Natural killer cell (primary cell): ENCODE measurements around the gene SCIMP. TPM values are rescaled to one million over a fixed set of nuclear protein-coding genes. Genes with fewer than 3 reads are reported as not detected.

Experiments
- ATAC-seq, 3 donors: fragments of 150-1000 bp in 2 of 3; fragments of 200-7000 bp in 1 of 3; cut with Tn5 transposase; 1 replicate in 1 of 3; 2 replicates in 2 of 3; pipeline ENCODE4 v1.10.0; 2021; ENCODE audit warnings: mild to moderate bottlenecking in 2 of 3, moderate library complexity in 2 of 3
- DNase-seq, 2 donors: peaks; one replicate each; pipeline versions ENCODE4 v3.0.0 to v3.0.0-alpha.2; 2013 to 2021; ENCODE audit warnings: mixed read lengths in 1 of 2
- H3K27ac ChIP-seq: one replicate; pipeline ENCODE4 v1.5.1; 2013; ENCODE audit warnings: mild to moderate bottlenecking, low read length
- H3K27me3 ChIP-seq: one replicate; pipeline ENCODE4 v1.6.1; 2013; ENCODE audit warnings: low read length; ENCODE audit not compliant: control insufficient read depth, insufficient read depth
- H3K36me3 ChIP-seq: one replicate; pipeline ENCODE4 v1.6.1; 2013; ENCODE audit warnings: low read length; ENCODE audit not compliant: control insufficient read depth, insufficient read depth
- H3K4me1 ChIP-seq: one replicate; pipeline ENCODE4 v1.6.1; 2013; ENCODE audit warnings: low read length; ENCODE audit not compliant: control insufficient read depth, insufficient read depth
- H3K4me3 ChIP-seq: one replicate; pipeline ENCODE4 v1.5.1; 2013; ENCODE audit warnings: low read length
- H3K9me3 ChIP-seq: one replicate; pipeline ENCODE4 v1.6.1; 2013; ENCODE audit warnings: low read length; ENCODE audit not compliant: control insufficient read depth, insufficient read depth
- H3K27ac Mint-ChIP-seq, 2 donors: one replicate each; pipeline ENCODE4 v1.8.0; 2022; ENCODE audit warnings: mild to moderate bottlenecking in 2 of 2, mixed read lengths in 2 of 2, moderate library complexity in 1 of 2
- H3K27me3 Mint-ChIP-seq, 2 donors: one replicate each; pipeline ENCODE4 v1.8.0; 2022; ENCODE audit warnings: low read depth in 2 of 2, mixed read lengths in 2 of 2
- H3K36me3 Mint-ChIP-seq: one replicate; pipeline ENCODE4 v1.8.0; 2022; ENCODE audit warnings: mixed read lengths
- H3K4me1 Mint-ChIP-seq, 2 donors: one replicate each; pipeline ENCODE4 v1.8.0; 2022; ENCODE audit warnings: mixed read lengths in 2 of 2
- H3K4me3 Mint-ChIP-seq: one replicate; pipeline ENCODE4 v1.8.0; 2022; ENCODE audit warnings: mild to moderate bottlenecking, moderate library complexity, mixed read lengths
- H3K9me3 Mint-ChIP-seq, 2 donors: one replicate each; pipeline ENCODE4 v1.8.0; 2022; ENCODE audit warnings: mixed read lengths in 2 of 2
- WGBS: methylation state at CpG from one replicate; pipeline ENCODE4 v1.1.7; 2013; ENCODE audit warnings: missing lambda C conversion rate; ENCODE audit not compliant: insufficient coverage; 5-methylcytosine and 5-hydroxymethylcytosine counted together
- intact Hi-C: fragments of 100-400 bp; cut with micrococcal nuclease; formaldehyde crosslinking; loops from one replicate; pipeline ENCODE4 v1.14.2; 2022
- total RNA-seq, 4 donors: library from RNA; stranded (reverse); fragments of 120-200 nt in 1 of 4; gene quantifications; one replicate each; pipeline versions ENCODE4 v1.2.3 to v1.2.4, GENCODE V29; 2013 to 2022
- TF ChIP-seq, protein P1 (sequence below): fragments of 200-600 bp; IDR thresholded peaks from one replicate; pipeline ENCODE4 v1.8.0; 2022; ENCODE audit warnings: antibody characterized with exemption

Gene SCIMP
- 1 to 10 TPM; 3.9 to 10.0 (median 8.0) TPM for total RNA-seq
- total RNA-seq (2013), result 35.5 TPM

DNA sequence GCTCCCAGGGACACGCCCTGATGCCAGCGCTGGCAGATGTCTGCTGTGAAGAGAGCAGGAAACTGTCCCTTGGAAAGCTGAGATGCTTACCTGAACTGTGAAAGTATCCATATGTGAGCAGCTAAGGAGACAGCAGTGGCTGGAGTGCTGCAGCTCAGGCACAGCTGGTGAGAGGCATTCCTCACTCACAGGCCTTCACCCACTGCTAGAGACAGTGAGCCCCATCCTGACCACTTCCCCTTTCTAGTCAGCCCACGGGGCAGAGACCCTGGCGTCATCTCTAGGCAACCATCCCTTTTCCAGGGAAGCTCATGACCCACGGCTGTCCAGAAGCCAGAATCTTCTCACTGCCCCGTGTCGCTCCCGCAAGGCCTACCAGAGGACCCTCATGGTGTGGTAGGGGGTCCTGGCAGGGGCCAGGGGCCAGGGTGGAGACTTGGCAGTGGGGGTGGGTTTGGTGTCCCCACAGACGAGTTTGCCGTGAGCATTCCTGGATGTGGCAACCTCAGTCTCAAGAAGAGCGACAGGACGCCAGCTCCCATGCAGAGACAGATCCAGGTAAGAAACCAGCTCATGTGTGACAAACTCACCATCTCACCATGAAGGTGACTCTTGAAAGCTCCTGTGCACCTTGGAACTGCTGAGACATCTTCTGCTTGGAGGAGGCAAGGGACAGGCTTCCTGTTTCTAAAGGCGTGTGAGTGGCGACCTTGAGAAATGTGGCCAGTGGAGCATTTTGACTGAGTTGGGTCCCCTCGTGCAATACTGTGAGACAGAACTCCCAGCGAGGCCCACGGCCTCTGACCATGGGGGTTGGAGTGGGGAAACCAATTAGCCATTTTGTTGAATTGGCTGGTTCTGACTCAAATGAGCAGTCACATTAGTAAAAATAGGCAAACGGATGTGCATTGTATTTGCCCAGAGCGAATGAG lies at the start of gene SCIMP:
SCIMP (minus strand) TSS at position 216 of the 932 bp plus-strand sequence; CDS start at position 111, 105 bp downstream.
- H3K9me3 Mint-ChIP-seq, result no peaks in the 10 kb centered on the region
- peak within 1 kb of the TSS; percentile 91 to 96 for H3K27ac Mint-ChIP-seq

DNA sequence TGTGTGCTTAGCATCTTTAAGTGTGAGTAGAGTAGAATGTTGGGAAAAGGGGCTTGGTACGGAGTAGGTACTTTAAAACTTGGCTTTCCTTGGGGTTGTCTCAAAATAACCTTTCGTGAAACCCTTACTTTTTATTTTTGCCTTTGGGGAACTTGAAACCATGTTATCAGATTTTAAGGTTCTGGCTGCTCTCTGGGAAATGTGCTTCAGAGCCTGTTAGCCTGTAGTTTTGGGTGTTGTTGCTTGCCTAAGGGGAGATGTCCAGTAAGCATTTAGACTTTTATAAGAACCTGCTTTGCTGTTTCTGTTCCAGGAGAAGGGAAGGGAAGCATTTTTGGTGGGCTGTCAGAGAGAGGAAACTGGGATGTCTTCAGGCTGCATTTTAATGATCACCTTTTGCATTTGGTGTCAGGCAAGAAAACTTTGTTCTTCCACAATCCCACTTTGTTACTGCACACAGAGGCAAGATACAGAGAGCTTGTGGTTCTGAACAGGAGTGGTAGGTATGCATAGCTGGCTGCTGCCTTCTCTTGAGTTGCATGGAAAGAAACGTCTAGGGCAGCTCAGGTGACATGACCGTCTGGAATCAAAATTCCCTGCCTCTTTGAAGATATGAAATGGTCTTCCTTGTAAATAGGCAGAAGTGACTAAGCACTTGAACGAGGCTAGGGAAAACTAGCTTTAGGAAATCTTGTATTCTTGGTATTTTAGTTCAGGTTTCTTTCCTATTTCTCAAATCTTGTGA lies 49.1 kb upstream of the SCIMP start:
- Mint-ChIP-seq H3K27me3 (no peaks in the 10 kb centered on the region), H3K4me1 (peaks cover 41% of the 10 kb centered on the region in 2 donors), H3K9me3 (no peaks in the 10 kb centered on the region), H3K27ac (peak overlapping the region; percentile 81 to 87), H3K4me3 (peak overlapping the region; percentile 93), H3K36me3 (no peaks in the 10 kb centered on the region)
- H3K36me3 ChIP-seq, result no peaks in the 10 kb centered on the region
- intact Hi-C loops, result loop anchor here (5.0 kb wide), 1 partner anchor 46 kb away; no protein-coding TSS in a partner anchor
- TF ChIP-seq, protein P1, sequence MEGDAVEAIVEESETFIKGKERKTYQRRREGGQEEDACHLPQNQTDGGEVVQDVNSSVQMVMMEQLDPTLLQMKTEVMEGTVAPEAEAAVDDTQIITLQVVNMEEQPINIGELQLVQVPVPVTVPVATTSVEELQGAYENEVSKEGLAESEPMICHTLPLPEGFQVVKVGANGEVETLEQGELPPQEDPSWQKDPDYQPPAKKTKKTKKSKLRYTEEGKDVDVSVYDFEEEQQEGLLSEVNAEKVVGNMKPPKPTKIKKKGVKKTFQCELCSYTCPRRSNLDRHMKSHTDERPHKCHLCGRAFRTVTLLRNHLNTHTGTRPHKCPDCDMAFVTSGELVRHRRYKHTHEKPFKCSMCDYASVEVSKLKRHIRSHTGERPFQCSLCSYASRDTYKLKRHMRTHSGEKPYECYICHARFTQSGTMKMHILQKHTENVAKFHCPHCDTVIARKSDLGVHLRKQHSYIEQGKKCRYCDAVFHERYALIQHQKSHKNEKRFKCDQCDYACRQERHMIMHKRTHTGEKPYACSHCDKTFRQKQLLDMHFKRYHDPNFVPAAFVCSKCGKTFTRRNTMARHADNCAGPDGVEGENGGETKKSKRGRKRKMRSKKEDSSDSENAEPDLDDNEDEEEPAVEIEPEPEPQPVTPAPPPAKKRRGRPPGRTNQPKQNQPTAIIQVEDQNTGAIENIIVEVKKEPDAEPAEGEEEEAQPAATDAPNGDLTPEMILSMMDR, result no peak
- ATAC-seq (no peak), DNase-seq (no peak)
- H3K27ac ChIP-seq, result no peak overlapping the region
- H3K27me3 ChIP-seq, result no peaks in the 10 kb centered on the region
- no peaks in the 10 kb centered on the region for H3K9me3 ChIP-seq
- H3K4me1 ChIP-seq, result peaks cover 19% of the 10 kb centered on the region
- 54% methylated on average over 5 of the region's 5 CpGs for WGBS
- H3K4me3 ChIP-seq, result no peak overlapping the region

More for the DNA sequence above, at the start of gene SCIMP:
- no peaks in the 10 kb centered on the region for H3K27me3 Mint-ChIP-seq
- Histone ChIP-seq H3K27ac (peak within 1 kb of the TSS; percentile 76), H3K9me3 (no peaks in the 10 kb centered on the region), H3K27me3 (no peaks in the 10 kb centered on the region), H3K36me3 (no peaks in the 10 kb centered on the region), H3K4me1 (peaks cover 92% of the 10 kb centered on the region), H3K4me3 (peak within 1 kb of the TSS; percentile 37)
- WGBS, result 61% methylated on average over 19 of the region's 19 CpGs
- H3K36me3 Mint-ChIP-seq, result no peaks in the 10 kb centered on the region
- peak within 1 kb of the TSS; percentile 72 for H3K4me3 Mint-ChIP-seq
- ATAC-seq (peak in 2 of 3 donors; percentile 11 to 28), DNase-seq (no peak)
- intact Hi-C loops, result loop anchor here (5.0 kb wide), 1 partner anchor 47 kb away; the partner anchor contains the start of gene RABEP1
- TF ChIP-seq, protein P1, result no peak
- peaks cover 56 to 65% of the 10 kb centered on the region in 2 donors for H3K4me1 Mint-ChIP-seq

DNA sequence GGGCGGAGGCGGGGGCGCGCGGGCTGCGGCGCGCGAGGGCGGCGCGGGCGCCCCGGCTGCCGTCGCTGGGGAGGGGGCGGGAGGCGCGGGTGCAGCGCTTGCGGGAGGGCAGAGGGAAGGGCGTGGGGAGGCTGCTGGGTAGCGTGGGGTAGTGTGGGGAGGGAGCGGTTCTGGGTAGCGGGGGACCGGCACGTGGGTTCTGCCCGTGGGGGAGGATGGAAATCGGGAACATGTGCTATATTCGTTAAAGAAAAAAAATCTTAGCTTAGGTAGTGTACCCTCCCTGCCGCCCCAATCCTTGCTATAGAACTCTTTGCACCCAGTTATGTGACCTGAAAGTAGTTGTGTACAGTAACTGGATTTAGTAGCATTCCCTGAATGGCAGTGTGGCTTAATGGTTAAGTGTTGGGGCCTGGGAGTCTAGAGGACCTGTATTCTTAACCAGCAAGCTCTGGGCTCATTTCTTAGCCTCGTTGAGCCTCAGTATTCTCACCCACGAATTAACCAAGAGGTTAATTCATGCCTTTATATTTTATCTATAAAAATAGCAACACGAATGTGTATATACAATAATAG lies 48.1 kb upstream of the SCIMP start:
- Histone ChIP-seq H3K27me3 (no peaks in the 10 kb centered on the region), H3K9me3 (no peaks in the 10 kb centered on the region), H3K4me3 (peak overlapping the region; percentile 59), H3K4me1 (peaks cover 17% of the 10 kb centered on the region), H3K36me3 (no peaks in the 10 kb centered on the region), H3K27ac (peak overlapping the region; percentile 48)
- Mint-ChIP-seq H3K4me3 (peak overlapping the region; percentile 93), H3K9me3 (no peaks in the 10 kb centered on the region), H3K27ac (peak overlapping the region; percentile 81 to 87), H3K4me1 (peaks cover 31 to 34% of the 10 kb centered on the region in 2 donors), H3K36me3 (no peaks in the 10 kb centered on the region), H3K27me3 (no peaks in the 10 kb centered on the region)
- WGBS, result under 1% methylated on average over 30 of the region's 34 CpGs
- no peak for DNase-seq
- intact Hi-C loops, result loop anchor here (5.0 kb wide), 1 partner anchor 45 kb away; no protein-coding TSS in a partner anchor
- TF ChIP-seq, protein P1, result no peak
- ATAC-seq, result peak in 1 of 3 donors; percentile 44
